CD14-positive monocyte (primary cell): Measurements from ENCODE around the gene MALRD1. TPM values are rescaled to one million over a fixed set of nuclear protein-coding genes. Genes with fewer than 3 reads are reported as not detected.

Experiments
- DNase-seq, 3 donors: peaks; one replicate each; pipeline ENCODE4 v3.0.0-alpha.2; 2011 to 2022
- H2AFZ ChIP-seq: 2 replicates; pipeline ENCODE4 v1.6.0; 2012; ENCODE audit warnings: mild to moderate bottlenecking, low read depth, low read length, inconsistent platforms; ENCODE audit not compliant: insufficient read depth, poor library complexity, severe bottlenecking
- H3K27ac ChIP-seq, 2 donors: 1 replicate in 1 of 2; 2 replicates in 1 of 2; pipeline ENCODE4 v1.5.1; 2012 to 2013; ENCODE audit warnings: low read length in 2 of 2, control low read depth in 1 of 2, inconsistent platforms in 1 of 2, low read depth in 1 of 2, mild to moderate bottlenecking in 1 of 2
- H3K27me3 ChIP-seq, 2 donors: one replicate each; pipeline versions ENCODE4 v1.6.0 to v1.6.1; 2011 to 2013; ENCODE audit warnings: low read length in 2 of 2; ENCODE audit not compliant: control insufficient read depth in 2 of 2, insufficient read depth in 2 of 2
- H3K36me3 ChIP-seq, 2 donors: replicated peaks in 1 of 2; 1 replicate in 1 of 2; 2 replicates in 1 of 2; pipeline versions ENCODE4 v1.5.1 to v1.6.1; 2012 to 2013; ENCODE audit warnings: low read length in 2 of 2, control low read depth in 1 of 2, inconsistent platforms in 1 of 2, mild to moderate bottlenecking in 1 of 2; ENCODE audit not compliant: insufficient read depth in 2 of 2, control insufficient read depth in 1 of 2
- H3K4me1 ChIP-seq, 2 donors: 1 replicate in 1 of 2; 2 replicates in 1 of 2; pipeline versions ENCODE4 v1.5.1 to v1.6.1; 2012 to 2013; ENCODE audit warnings: low read length in 2 of 2, control low read depth in 1 of 2, inconsistent platforms in 1 of 2, mild to moderate bottlenecking in 1 of 2, moderate library complexity in 1 of 2; ENCODE audit not compliant: insufficient read depth in 2 of 2, control insufficient read depth in 1 of 2
- H3K4me2 ChIP-seq: replicated peaks from 2 replicates; pipeline ENCODE3; 2012; ENCODE audit warnings: low read length, moderate library complexity, mild to moderate bottlenecking; ENCODE audit not compliant: poor library complexity, severe bottlenecking; ENCODE audit errors: extremely low read depth
- H3K4me3 ChIP-seq, 3 experiments: fragments of 200-600 bp in 1 of 3; sonication (generic) in 1 of 3; replicated peaks in 1 of 3; 1 replicate in 2 of 3; 2 replicates in 1 of 3; pipeline ENCODE4 v1.5.1; 2011 to 2013; ENCODE audit warnings: low read length in 3 of 3, mild to moderate bottlenecking in 3 of 3, control low read depth in 2 of 3, low read depth in 2 of 3, inconsistent platforms in 1 of 3, moderate library complexity in 1 of 3
- H3K79me2 ChIP-seq: 2 replicates; pipeline ENCODE4 v1.6.0; 2012; ENCODE audit warnings: mild to moderate bottlenecking, control low read depth, inconsistent platforms, low read length, moderate library complexity; ENCODE audit not compliant: insufficient read depth
- H3K9ac ChIP-seq: 2 replicates; pipeline ENCODE4 v1.6.0; 2017; ENCODE audit warnings: low read length, mild to moderate bottlenecking; ENCODE audit not compliant: insufficient read depth, poor library complexity, severe bottlenecking
- H3K9me3 ChIP-seq, 2 donors: replicated peaks in 1 of 2; 1 replicate in 1 of 2; 2 replicates in 1 of 2; pipeline versions ENCODE4 v1.5.1 to v1.6.1; 2012 to 2013; ENCODE audit warnings: low read length in 2 of 2, control low read depth in 1 of 2; ENCODE audit not compliant: control insufficient read depth in 1 of 2, insufficient read depth in 1 of 2
- H4K20me1 ChIP-seq: 2 replicates; pipeline ENCODE4 v1.6.0; 2012; ENCODE audit warnings: mild to moderate bottlenecking, low read length, control low read depth, moderate library complexity; ENCODE audit not compliant: insufficient read depth
- H3K27ac Mint-ChIP-seq, 7 donors: one replicate each; pipeline ENCODE4 v1.8.0; 2020; ENCODE audit warnings: mild to moderate bottlenecking in 7 of 7, mixed read lengths in 7 of 7, moderate library complexity in 6 of 7, inconsistent platforms in 2 of 7
- H3K27me3 Mint-ChIP-seq, 3 donors: one replicate each; pipeline ENCODE4 v1.8.0; 2021 to 2022; ENCODE audit warnings: low read depth in 3 of 3, mild to moderate bottlenecking in 3 of 3, mixed read lengths in 3 of 3, moderate library complexity in 3 of 3, inconsistent platforms in 1 of 3
- H3K36me3 Mint-ChIP-seq, 2 donors: one replicate each; pipeline ENCODE4 v1.8.0; 2020; ENCODE audit warnings: mixed read lengths in 2 of 2, inconsistent platforms in 1 of 2, mild to moderate bottlenecking in 1 of 2
- H3K4me1 Mint-ChIP-seq: one replicate; pipeline ENCODE4 v1.8.0; 2020; ENCODE audit warnings: mild to moderate bottlenecking, mixed read lengths
- H3K4me3 Mint-ChIP-seq, 2 donors: one replicate each; pipeline ENCODE4 v1.8.0; 2020; ENCODE audit warnings: mild to moderate bottlenecking in 2 of 2, mixed read lengths in 2 of 2, moderate library complexity in 1 of 2
- H3K9me3 Mint-ChIP-seq, 7 donors: one replicate each; pipeline ENCODE4 v1.8.0; 2020 to 2022; ENCODE audit warnings: mixed read lengths in 7 of 7, mild to moderate bottlenecking in 6 of 7, moderate library complexity in 6 of 7, inconsistent platforms in 2 of 7
- CTCF ChIP-seq: fragments of 200-600 bp; IDR thresholded peaks from one replicate; pipeline ENCODE4 v1.8.0; 2022; ENCODE audit warnings: antibody characterized with exemption, mild to moderate bottlenecking
- WGBS: methylation state at CpG from one replicate; pipeline ENCODE4 v1.1.5; 2013; ENCODE audit warnings: missing lambda C conversion rate; ENCODE audit not compliant: insufficient coverage; 5-methylcytosine and 5-hydroxymethylcytosine counted together
- intact Hi-C, 2 donors: fragments of 100-400 bp; cut with micrococcal nuclease; formaldehyde crosslinking; loops; one replicate each; pipeline versions ENCODE4 v1.15.0 to v1.15.1; 2023
- polyA plus RNA-seq, 3 donors: library from polyadenylated mRNA; depleted of rRNA in 1 of 3; unstranded in 2 of 3; stranded (reverse) in 1 of 3; fragments of 300-500 nt in 2 of 3; fragments of >200 nt in 1 of 3; fragmentation: Illumina TruSeq in 2 of 3; gene quantifications; 1 replicate in 2 of 3; 2 replicates in 1 of 3; pipeline ENCODE4 v1.2.3, GENCODE V29; 2012 to 2021

Gene MALRD1
- polyA plus RNA-seq, 3 donors = not detected

GRCh38 chr10:19498393-19499290 lies 450.0 kb downstream of the MALRD1 start:
- H3K27ac Mint-ChIP-seq = no peak overlapping the region
- Histone ChIP-seq H3K4me1 (no peaks in the 10 kb centered on the region), H3K27ac (no peak overlapping the region), H3K4me3 (no peak overlapping the region), H3K79me2 (no peaks in the 10 kb centered on the region), H3K27me3 (no peaks in the 10 kb centered on the region), H4K20me1 (no peaks in the 10 kb centered on the region), H3K4me2 (no peak overlapping the region), H2AFZ (no peak overlapping the region), H3K9ac (no peak overlapping the region), H3K36me3 (no peaks in the 10 kb centered on the region), H3K9me3 (no peaks in the 10 kb centered on the region)
- H3K4me3 Mint-ChIP-seq = no peak overlapping the region
- WGBS = no CpG with 5 or more reads among the region's 1 CpG
- H3K27me3 Mint-ChIP-seq = peaks cover 0 to 3% (median 0%) of the 10 kb centered on the region in 3 donors
- intact Hi-C loops = no loop called here
- H3K9me3 Mint-ChIP-seq = peaks cover 0 to 10% (median 0%) of the 10 kb centered on the region in 7 donors
- TF ChIP-seq CTCF = no peak
- DNase-seq = no peak
- no peaks in the 10 kb centered on the region for H3K36me3 Mint-ChIP-seq
- no peaks in the 10 kb centered on the region for H3K4me1 Mint-ChIP-seq

- Histone ChIP-seq H3K27ac (no peak overlapping the region), H3K4me2 (no peak overlapping the region), H2AFZ (no peak overlapping the region), H3K36me3 (no peaks in the 10 kb centered on the region), H3K27me3 (no peaks in the 10 kb centered on the region), H3K9me3 (no peaks in the 10 kb centered on the region), H3K4me1 (no peaks in the 10 kb centered on the region), H3K9ac (no peak overlapping the region), H3K4me3 (no peak overlapping the region), H3K79me2 (no peaks in the 10 kb centered on the region), H4K20me1 (no peaks in the 10 kb centered on the region)
- TF ChIP-seq CTCF = no peak
- no peak for DNase-seq
- WGBS = no CpG with 5 or more reads among the region's 1 CpG
- Mint-ChIP-seq H3K4me1 (no peaks in the 10 kb centered on the region), H3K9me3 (peaks cover 0 to 7% (median 0%) of the 10 kb centered on the region in 7 donors), H3K27me3 (peaks cover 0 to 3% (median 0%) of the 10 kb centered on the region in 3 donors), H3K27ac (no peak overlapping the region), H3K4me3 (no peak overlapping the region), H3K36me3 (no peaks in the 10 kb centered on the region)
- intact Hi-C loops = no loop called here
These were observed 450.7 kb downstream of the MALRD1 start for GRCh38 chr10:19499291-19499770.
